Transverse colon (tissue), 3 donors: ENCODE results near the gene BTBD19.

Source experiments
- POLR2A ChIP-seq: fragments of 450-650 bp; IDR thresholded peaks from one replicate; pipeline ENCODE4 v1.6.1; 2016; ENCODE audit warnings: antibody characterized with exemption, mild to moderate bottlenecking, moderate library complexity
- TF ChIP-seq, protein P1 (sequence below), 5 experiments: fragments of 200-600 bp in 3 of 5; fragments of 450-650 bp in 2 of 5; sonication (generic) in 3 of 5; IDR thresholded peaks; 1 replicate in 2 of 5; 2 replicates in 3 of 5; pipeline ENCODE4 v1.5.1; 2016 to 2017; ENCODE audit warnings: antibody characterized with exemption in 5 of 5, inconsistent platforms in 3 of 5, mild to moderate bottlenecking in 2 of 5, moderate library complexity in 1 of 5

DNA sequence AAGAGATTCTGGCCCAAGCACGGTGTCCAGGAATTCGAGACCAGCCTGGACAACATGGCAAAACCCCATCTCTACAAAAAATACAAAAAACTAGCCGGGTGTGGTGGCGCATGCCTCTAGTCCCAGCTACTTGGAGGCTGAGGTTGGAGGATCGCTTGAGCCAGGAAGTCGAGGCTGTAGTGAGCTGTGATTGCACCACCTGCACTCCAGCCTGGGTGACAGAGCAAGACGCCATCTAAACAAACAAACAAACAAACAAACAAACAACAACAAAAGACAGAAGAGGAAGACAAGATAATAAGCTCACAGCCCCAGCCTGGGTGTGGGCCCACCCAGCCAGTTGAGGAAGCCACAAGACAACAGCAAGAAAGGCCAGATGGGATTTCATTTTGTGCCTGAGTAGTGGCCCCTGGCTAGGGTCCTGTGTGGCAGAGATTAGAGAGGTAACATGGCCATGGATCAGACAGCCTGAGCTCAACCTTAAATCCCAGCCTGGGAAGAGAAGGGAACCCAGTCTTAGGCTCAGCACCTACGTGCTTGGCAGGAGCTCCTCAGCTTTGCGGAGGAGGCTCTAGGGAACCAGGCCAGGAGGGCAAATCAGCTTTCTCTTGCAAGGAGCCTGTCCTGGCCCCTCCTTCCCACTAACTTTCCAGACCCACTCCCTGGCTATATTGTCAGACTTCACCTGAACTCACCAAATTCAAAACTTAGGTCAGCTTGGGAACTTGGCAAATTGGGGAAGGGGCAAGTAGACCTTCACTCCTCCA is 15.4 kb upstream of the BTBD19 start:
- TF ChIP-seq, protein P1, sequence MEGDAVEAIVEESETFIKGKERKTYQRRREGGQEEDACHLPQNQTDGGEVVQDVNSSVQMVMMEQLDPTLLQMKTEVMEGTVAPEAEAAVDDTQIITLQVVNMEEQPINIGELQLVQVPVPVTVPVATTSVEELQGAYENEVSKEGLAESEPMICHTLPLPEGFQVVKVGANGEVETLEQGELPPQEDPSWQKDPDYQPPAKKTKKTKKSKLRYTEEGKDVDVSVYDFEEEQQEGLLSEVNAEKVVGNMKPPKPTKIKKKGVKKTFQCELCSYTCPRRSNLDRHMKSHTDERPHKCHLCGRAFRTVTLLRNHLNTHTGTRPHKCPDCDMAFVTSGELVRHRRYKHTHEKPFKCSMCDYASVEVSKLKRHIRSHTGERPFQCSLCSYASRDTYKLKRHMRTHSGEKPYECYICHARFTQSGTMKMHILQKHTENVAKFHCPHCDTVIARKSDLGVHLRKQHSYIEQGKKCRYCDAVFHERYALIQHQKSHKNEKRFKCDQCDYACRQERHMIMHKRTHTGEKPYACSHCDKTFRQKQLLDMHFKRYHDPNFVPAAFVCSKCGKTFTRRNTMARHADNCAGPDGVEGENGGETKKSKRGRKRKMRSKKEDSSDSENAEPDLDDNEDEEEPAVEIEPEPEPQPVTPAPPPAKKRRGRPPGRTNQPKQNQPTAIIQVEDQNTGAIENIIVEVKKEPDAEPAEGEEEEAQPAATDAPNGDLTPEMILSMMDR (IDR thresholded peaks at IDR 0.05), result no peak
- no peak for TF ChIP-seq POLR2A
